Ascending aorta (tissue), 2 donors: ENCODE results near the gene TAT. TPM values are rescaled to one million over a fixed set of nuclear protein-coding genes. Genes with fewer than 3 reads are reported as not detected.

Experiments used
- DNase-seq, 2 donors: peaks; one replicate each; pipeline ENCODE4 v3.0.0-alpha.2; 2019; ENCODE audit warnings: low spot score in 2 of 2
- H3K27ac ChIP-seq, 2 donors: fragments of 200-600 bp; sonication (generic); one replicate each; pipeline ENCODE4 v1.5.1; 2016 to 2017; ENCODE audit warnings: mild to moderate bottlenecking in 1 of 2
- H3K27me3 ChIP-seq: fragments of 200-600 bp; sonication (generic); one replicate; pipeline ENCODE4 v1.5.1; 2017
- H3K36me3 ChIP-seq, 2 donors: fragments of 200-600 bp; sonication (generic); one replicate each; pipeline ENCODE4 v1.5.1; 2016
- H3K4me1 ChIP-seq, 2 donors: fragments of 200-600 bp; sonication (generic); one replicate each; pipeline ENCODE4 v1.5.1; 2016 to 2017; ENCODE audit warnings: mild to moderate bottlenecking in 1 of 2
- H3K4me3 ChIP-seq, 2 donors: fragments of 200-600 bp; sonication (generic); one replicate each; pipeline ENCODE4 v1.5.1; 2016 to 2017; ENCODE audit warnings: mild to moderate bottlenecking in 1 of 2
- H3K9me3 ChIP-seq, 2 donors: fragments of 200-600 bp; sonication (generic); one replicate each; pipeline ENCODE4 v1.5.1; 2016
- intact Hi-C: fragments of 100-400 bp; cut with DNase I; formaldehyde crosslinking; loops from one replicate; pipeline ENCODE4 v1.15.1; 2023
- total RNA-seq: library from RNA; depleted of rRNA; stranded (reverse); fragments of >200 nt; gene quantifications from one replicate; pipeline ENCODE4 v1.1.0, GENCODE V29; 2016
- TF ChIP-seq, protein P1 (sequence below), 3 experiments: fragments of 200-600 bp in 2 of 3; fragments of 450-650 bp in 1 of 3; sonication (generic) in 2 of 3; IDR thresholded peaks; one replicate each; pipeline ENCODE4 v1.5.1; 2016 to 2019; ENCODE audit warnings: antibody characterized with exemption in 3 of 3, mild to moderate bottlenecking in 1 of 3, moderate library complexity in 1 of 3

The TAT gene
- total RNA-seq, 1 donor from 2014 or later = 6.7 TPM

DNA sequence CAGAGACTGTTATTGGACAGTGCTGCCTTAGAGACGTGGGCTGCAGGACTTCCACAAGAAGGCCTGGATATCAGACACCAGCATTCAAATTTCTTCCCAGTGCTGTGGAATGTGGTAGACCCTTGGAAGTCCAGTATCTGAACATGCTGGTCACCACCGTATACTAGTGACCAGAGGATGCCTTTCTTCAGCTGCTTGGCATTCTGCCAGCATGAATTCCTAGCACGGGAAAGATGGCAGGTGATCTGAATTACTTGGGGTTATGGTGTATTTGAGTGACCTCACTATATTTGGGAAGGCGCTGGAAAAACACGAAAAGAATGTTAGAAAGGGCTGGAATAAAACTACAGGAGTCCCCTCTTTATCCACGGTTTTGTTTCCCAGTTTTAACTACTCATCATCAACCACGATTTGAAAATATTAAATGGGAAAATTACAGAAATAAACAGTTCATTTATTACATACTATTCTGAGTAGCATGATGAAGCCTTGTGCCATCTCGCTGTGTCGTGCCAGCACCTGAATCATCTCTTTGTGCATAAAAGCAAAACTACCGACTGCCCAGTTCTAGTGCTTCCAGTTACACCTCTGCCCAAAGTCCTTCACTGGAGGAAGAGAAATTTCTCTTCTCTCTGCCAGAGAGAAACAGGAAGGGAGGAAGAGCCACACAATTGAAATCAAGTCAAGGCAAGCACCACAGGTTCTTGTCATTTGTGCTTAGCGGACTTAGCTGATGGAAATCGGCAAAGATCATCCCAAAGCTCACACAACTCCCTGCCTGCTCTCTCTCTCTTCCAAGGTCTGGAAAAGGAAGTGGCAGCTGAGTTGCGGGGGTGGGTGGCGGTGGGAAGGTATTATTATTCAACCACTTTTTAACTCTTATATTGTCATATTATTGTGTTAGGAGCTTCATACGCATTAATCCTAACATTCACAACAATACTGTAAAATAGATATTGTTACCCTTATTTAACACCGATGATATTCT is 52.0 kb downstream of the TAT start:
- Histone ChIP-seq H3K9me3 (no peaks in the 10 kb centered on the region), H3K4me3 (no peak overlapping the region), H3K27ac (no peak overlapping the region), H3K27me3 (no peaks in the 10 kb centered on the region), H3K36me3 (no peaks in the 10 kb centered on the region), H3K4me1 (no peaks in the 10 kb centered on the region)
- DNase-seq = no peak
- TF ChIP-seq, protein P1, sequence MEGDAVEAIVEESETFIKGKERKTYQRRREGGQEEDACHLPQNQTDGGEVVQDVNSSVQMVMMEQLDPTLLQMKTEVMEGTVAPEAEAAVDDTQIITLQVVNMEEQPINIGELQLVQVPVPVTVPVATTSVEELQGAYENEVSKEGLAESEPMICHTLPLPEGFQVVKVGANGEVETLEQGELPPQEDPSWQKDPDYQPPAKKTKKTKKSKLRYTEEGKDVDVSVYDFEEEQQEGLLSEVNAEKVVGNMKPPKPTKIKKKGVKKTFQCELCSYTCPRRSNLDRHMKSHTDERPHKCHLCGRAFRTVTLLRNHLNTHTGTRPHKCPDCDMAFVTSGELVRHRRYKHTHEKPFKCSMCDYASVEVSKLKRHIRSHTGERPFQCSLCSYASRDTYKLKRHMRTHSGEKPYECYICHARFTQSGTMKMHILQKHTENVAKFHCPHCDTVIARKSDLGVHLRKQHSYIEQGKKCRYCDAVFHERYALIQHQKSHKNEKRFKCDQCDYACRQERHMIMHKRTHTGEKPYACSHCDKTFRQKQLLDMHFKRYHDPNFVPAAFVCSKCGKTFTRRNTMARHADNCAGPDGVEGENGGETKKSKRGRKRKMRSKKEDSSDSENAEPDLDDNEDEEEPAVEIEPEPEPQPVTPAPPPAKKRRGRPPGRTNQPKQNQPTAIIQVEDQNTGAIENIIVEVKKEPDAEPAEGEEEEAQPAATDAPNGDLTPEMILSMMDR (IDR thresholded peaks at IDR 0.05) = no peak
- intact Hi-C loops = no loop called here

DNA sequence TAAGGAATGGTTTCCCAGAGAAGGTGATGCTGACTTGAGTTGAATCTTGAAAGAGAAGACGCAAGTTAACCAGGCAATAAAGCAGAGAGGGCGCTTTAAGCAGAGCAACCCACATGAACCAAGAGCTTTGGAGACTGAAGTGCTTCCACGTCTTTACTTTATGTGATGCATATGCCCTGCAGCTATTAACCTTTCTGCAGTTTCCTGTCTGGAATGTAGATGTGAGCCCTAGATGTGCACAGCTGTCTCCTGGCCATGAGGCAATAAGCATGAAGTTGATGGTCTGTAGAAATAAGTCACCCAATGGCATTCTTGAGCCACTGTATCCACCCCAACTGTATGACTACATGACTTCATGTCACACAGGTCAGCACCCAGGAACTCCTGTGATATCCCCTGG is 56.3 kb downstream of the TAT start:
- no peaks in the 10 kb centered on the region for H3K9me3 ChIP-seq
- no peak for DNase-seq
- intact Hi-C loops = no loop called here
- H3K27ac ChIP-seq = no peak overlapping the region
- no peaks in the 10 kb centered on the region for H3K27me3 ChIP-seq
- TF ChIP-seq, protein P1 (IDR thresholded peaks at IDR 0.05) = no peak
- no peaks in the 10 kb centered on the region for H3K36me3 ChIP-seq
- no peaks in the 10 kb centered on the region for H3K4me1 ChIP-seq
- no peak overlapping the region for H3K4me3 ChIP-seq

Other genes with a start within 250 kb of the TAT start
- 0.64 TPM for gene CALB2, start 218.4 kb downstream of the TAT start, total RNA-seq
- gene TLE7, start 135.0 kb downstream of the TAT start, total RNA-seq = not detected
- 0.43 TPM for gene ZNF23, start 114.8 kb downstream of the TAT start, total RNA-seq
- gene ZNF19, start 87.8 kb downstream of the TAT start, total RNA-seq = not detected
- not detected for gene CHST4, start 50.7 kb downstream of the TAT start, total RNA-seq
- not detected for gene MARVELD3, start 49.1 kb upstream of the TAT start, total RNA-seq
- gene PHLPP2, start 147.6 kb upstream of the TAT start, total RNA-seq = 8.4 TPM
- 40.7 TPM for gene AP1G1, start 231.7 kb upstream of the TAT start, total RNA-seq